ENCODE data around the gene PEX16. TPM values are rescaled to one million over a fixed set of nuclear protein-coding genes. Genes with fewer than 3 reads are reported as not detected.
A peak's percentile ranks its signal among the peaks of the same experiment; 100 is the strongest.

PEX16 gene
- total RNA-seq, 1 experiment from 2014 or later, result 33.9 TPM

GRCh38 chr11:45890886-45891550 lies 26.7 kb downstream of the PEX16 start:
- Histone ChIP-seq H3K4me1 (replicated peaks) (peaks cover under 1% of the 10 kb centered on the region; the same call in 1 of the 2 replicates), H3K9me3 (replicated peaks) (no peaks in the 10 kb centered on the region), H3K27me3 (replicated peaks) (peaks cover 11% of the 10 kb centered on the region), H3K27ac (no peak overlapping the region), H3K36me3 (no peaks in the 10 kb centered on the region), H3K4me3 (no peak overlapping the region)
- no peak for DNase-seq (ENCODE audit: low read depth in 1 of 2, low spot score in 2 of 2)

GRCh38 chr11:45889966-45890365 lies 27.7 kb downstream of the PEX16 start:
- Histone ChIP-seq H3K4me1 (replicated peaks) (peaks cover 9% of the 10 kb centered on the region), H3K4me3 (no peak overlapping the region), H3K36me3 (no peaks in the 10 kb centered on the region; the same call in 1 of the 2 replicates), H3K9me3 (replicated peaks) (peaks cover 3% of the 10 kb centered on the region; the same call in 1 of the 2 replicates), H3K27ac (no peak overlapping the region), H3K27me3 (replicated peaks) (peaks cover 8% of the 10 kb centered on the region)
- DNase-seq (ENCODE audit: low read depth in 1 of 2, low spot score in 2 of 2), result no peak

- H3K4me3 ChIP-seq, result no peak overlapping the region
- peaks cover 6% of the 10 kb centered on the region for H3K27me3 ChIP-seq (replicated peaks)
- peaks cover 3% of the 10 kb centered on the region; the same call in 1 of the 2 replicates for H3K9me3 ChIP-seq (replicated peaks)
Observed at GRCh38 chr11:45889555-45889954, 28.1 kb downstream of the PEX16 start.

GRCh38 chr11:45887587-45887986 lies 30.1 kb downstream of the PEX16 start:
- H3K36me3 ChIP-seq, result peaks cover 2% of the 10 kb centered on the region
- peaks cover 9% of the 10 kb centered on the region for H3K4me1 ChIP-seq (replicated peaks)
- peaks cover 3% of the 10 kb centered on the region; the same call in 1 of the 2 replicates for H3K9me3 ChIP-seq (replicated peaks)
- no peak for DNase-seq (ENCODE audit: low read depth in 1 of 2, low spot score in 2 of 2)
- peaks cover 6% of the 10 kb centered on the region for H3K27me3 ChIP-seq (replicated peaks)
- no peak overlapping the region for H3K27ac ChIP-seq
- no peak overlapping the region for H3K4me3 ChIP-seq

More at GRCh38 chr11:45889555-45889954, 28.1 kb downstream of the PEX16 start:
- Histone ChIP-seq H3K36me3 (no peaks in the 10 kb centered on the region; the same call in 1 of the 2 replicates), H3K4me1 (replicated peaks) (peaks cover 9% of the 10 kb centered on the region), H3K27ac (no peak overlapping the region)
- no peak for DNase-seq (ENCODE audit: low read depth in 1 of 2, low spot score in 2 of 2)

GRCh38 chr11:45886816-45887520 lies 30.7 kb downstream of the PEX16 start:
- H3K27ac ChIP-seq, result no peak overlapping the region
- H3K36me3 ChIP-seq, result peaks cover 7% of the 10 kb centered on the region
- H3K4me3 ChIP-seq, result no peak overlapping the region
- H3K27me3 ChIP-seq (replicated peaks), result peaks cover 6% of the 10 kb centered on the region
- peaks cover 3% of the 10 kb centered on the region; the same call in 1 of the 2 replicates for H3K9me3 ChIP-seq (replicated peaks)
- DNase-seq (ENCODE audit: low read depth in 1 of 2, low spot score in 2 of 2), result no peak
- H3K4me1 ChIP-seq (replicated peaks), result peaks cover 9% of the 10 kb centered on the region

- H3K27me3 ChIP-seq (replicated peaks), result peaks cover 6% of the 10 kb centered on the region
- peaks cover 3% of the 10 kb centered on the region; the same call in 1 of the 2 replicates for H3K9me3 ChIP-seq (replicated peaks)
- H3K36me3 ChIP-seq, result peaks cover 15% of the 10 kb centered on the region
- peaks cover 9% of the 10 kb centered on the region for H3K4me1 ChIP-seq (replicated peaks)
- DNase-seq (ENCODE audit: low read depth in 1 of 2, low spot score in 2 of 2), result no peak
- no peak overlapping the region for H3K27ac ChIP-seq
- H3K4me3 ChIP-seq, result peak overlapping the region; percentile 41
Observed at GRCh38 chr11:45885921-45886721, 31.6 kb downstream of the PEX16 start.

GRCh38 chr11:45885274-45885920 lies 32.3 kb downstream of the PEX16 start, which contains the start of gene MAPK8IP1:
MAPK8IP1 (plus strand) TSS chr11:45885651; CDS start chr11:45885821, 170 bp downstream.
- H3K4me3 ChIP-seq, result peak within 1 kb of the TSS; percentile 41

GRCh38 chr11:45884596-45885185 lies 33.0 kb downstream of the PEX16 start:
- Histone ChIP-seq H3K9me3 (replicated peaks) (peaks cover 3% of the 10 kb centered on the region; the same call in 1 of the 2 replicates), H3K27me3 (replicated peaks) (peaks cover 6% of the 10 kb centered on the region), H3K36me3 (peaks cover 27% of the 10 kb centered on the region), H3K4me1 (replicated peaks) (peaks cover 13% of the 10 kb centered on the region), H3K4me3 (no peak overlapping the region), H3K27ac (no peak overlapping the region)
- no peak for DNase-seq (ENCODE audit: low read depth in 1 of 2, low spot score in 2 of 2)

More at GRCh38 chr11:45885274-45885920, 32.3 kb downstream of the PEX16 start, which contains the start of gene MAPK8IP1:
- peaks cover 22% of the 10 kb centered on the region for H3K36me3 ChIP-seq
- DNase-seq (ENCODE audit: low read depth in 1 of 2, low spot score in 2 of 2), result peak; percentile 33 to 70
- peaks cover 3% of the 10 kb centered on the region; the same call in 1 of the 2 replicates for H3K9me3 ChIP-seq (replicated peaks)
- H3K4me1 ChIP-seq (replicated peaks), result peaks cover 9% of the 10 kb centered on the region
- H3K27me3 ChIP-seq (replicated peaks), result peaks cover 6% of the 10 kb centered on the region
- H3K27ac ChIP-seq, result no peak within 1 kb of the TSS

- Histone ChIP-seq H3K9me3 (replicated peaks) (peaks cover 3% of the 10 kb centered on the region; the same call in 1 of the 2 replicates), H3K27ac (no peak overlapping the region), H3K4me1 (replicated peaks) (peaks cover 13% of the 10 kb centered on the region), H3K36me3 (peaks cover 48% of the 10 kb centered on the region), H3K4me3 (no peak overlapping the region), H3K27me3 (replicated peaks) (peaks cover 6% of the 10 kb centered on the region)
- DNase-seq (ENCODE audit: low read depth in 1 of 2, low spot score in 2 of 2), result no peak
Observed at GRCh38 chr11:45881708-45882368, 35.8 kb downstream of the PEX16 start.

- DNase-seq (ENCODE audit: low read depth in 1 of 2, low spot score in 2 of 2), result no peak
- peaks cover 55% of the 10 kb centered on the region for H3K36me3 ChIP-seq
- H3K27ac ChIP-seq, result no peak overlapping the region
- peaks cover 4% of the 10 kb centered on the region for H3K27me3 ChIP-seq (replicated peaks)
- peaks cover 13% of the 10 kb centered on the region for H3K4me1 ChIP-seq (replicated peaks)
- H3K9me3 ChIP-seq (replicated peaks), result peaks cover 3% of the 10 kb centered on the region; the same call in 1 of the 2 replicates
- no peak overlapping the region for H3K4me3 ChIP-seq
Observed at GRCh38 chr11:45880772-45881570, 36.7 kb downstream of the PEX16 start.

- peaks cover 64% of the 10 kb centered on the region for H3K36me3 ChIP-seq
- DNase-seq (ENCODE audit: low read depth in 1 of 2, low spot score in 2 of 2), result no peak
- peaks cover 5% of the 10 kb centered on the region; the same call in 1 of the 2 replicates for H3K4me1 ChIP-seq (replicated peaks)
- H3K4me3 ChIP-seq, result no peak overlapping the region
- H3K9me3 ChIP-seq (replicated peaks), result no peaks in the 10 kb centered on the region
- H3K27ac ChIP-seq, result no peak overlapping the region
- H3K27me3 ChIP-seq (replicated peaks), result no peaks in the 10 kb centered on the region
Observed at GRCh38 chr11:45879803-45880686, 37.6 kb downstream of the PEX16 start.

Data from SJSA1 (cell line).